HS-5 (cell line): ENCODE results near the gene HAL.

Source experiments
- DNase-seq: peaks from one replicate; pipeline ENCODE4 v3.0.0-alpha.2; 2012; ENCODE audit warnings: low read depth

HAL gene

GRCh38 chr12:96014943-96015599 is 18.9 kb upstream of the HAL start:
- no peak for DNase-seq

GRCh38 chr12:96007729-96008128 is 11.6 kb upstream of the HAL start:
- DNase-seq, result no peak

- no peak for DNase-seq
Measured at GRCh38 chr12:96006727-96007126, 10.6 kb upstream of the HAL start.

GRCh38 chr12:96000858-96001257 is 4.7 kb upstream of the HAL start:
- no peak for DNase-seq

- DNase-seq, result no peak
Measured at GRCh38 chr12:95999484-95999883, 3.3 kb upstream of the HAL start.

- no peak for DNase-seq
Measured at GRCh38 chr12:95998611-95999286, 2.6 kb upstream of the HAL start.

- DNase-seq, result no peak
Measured at GRCh38 chr12:95997911-95998510, 1.9 kb upstream of the HAL start.

GRCh38 chr12:95997276-95997675 is 1.1 kb upstream of the HAL start:
- no peak for DNase-seq

- DNase-seq, result no peak
Measured at GRCh38 chr12:95995238-95996031, 709 bp downstream of the HAL start.

- DNase-seq, result no peak
Measured at GRCh38 chr12:95994476-95994875, 1.7 kb downstream of the HAL start.

- DNase-seq, result no peak
Measured at GRCh38 chr12:95993907-95994306, 2.2 kb downstream of the HAL start.

- DNase-seq, result no peak
Measured at GRCh38 chr12:95990136-95990535, 6.0 kb downstream of the HAL start.

- no peak for DNase-seq
Measured at GRCh38 chr12:95989504-95990123, 6.5 kb downstream of the HAL start.

GRCh38 chr12:95988506-95989275 is 7.5 kb downstream of the HAL start:
- no peak for DNase-seq

- DNase-seq, result no peak
Measured at GRCh38 chr12:95986635-95987570, 9.2 kb downstream of the HAL start.

GRCh38 chr12:95984682-95985081 is 11.5 kb downstream of the HAL start:
- DNase-seq, result no peak

- DNase-seq, result no peak
Measured at GRCh38 chr12:95982602-95983001, 13.5 kb downstream of the HAL start.

GRCh38 chr12:95980437-95980836 is 15.7 kb downstream of the HAL start:
- no peak for DNase-seq

GRCh38 chr12:95978774-95979173 is 17.4 kb downstream of the HAL start:
- no peak for DNase-seq

GRCh38 chr12:95978351-95978750 is 17.8 kb downstream of the HAL start:
- no peak for DNase-seq
